Chondrocyte (in vitro differentiated cells): ENCODE results near the gene NTF3. TPM values are rescaled to one million over a fixed set of nuclear protein-coding genes. Genes with fewer than 3 reads are reported as not detected.

Source experiments
- DNase-seq: peaks from one replicate; pipeline ENCODE4 v3.0.0; 2021; ENCODE audit warnings: mixed read lengths, low spot score
- H3K27ac Mint-ChIP-seq: one replicate; pipeline ENCODE4 v1.8.0; 2021; ENCODE audit warnings: mild to moderate bottlenecking, moderate library complexity, mixed read lengths; ENCODE audit not compliant: unreplicated experiment
- H3K27me3 Mint-ChIP-seq: 2 replicates; pipeline ENCODE4 v1.8.0; 2021; ENCODE audit warnings: low read depth, mixed read lengths
- H3K36me3 Mint-ChIP-seq: 2 replicates; pipeline ENCODE4 v1.8.0; 2021; ENCODE audit warnings: low read depth, mixed read lengths
- H3K4me1 Mint-ChIP-seq: 2 replicates; pipeline ENCODE4 v1.8.0; 2021; ENCODE audit warnings: low read depth, mild to moderate bottlenecking, mixed read lengths
- H3K4me3 Mint-ChIP-seq: one replicate; pipeline ENCODE4 v1.8.0; 2021; ENCODE audit warnings: mild to moderate bottlenecking, moderate library complexity, mixed read lengths; ENCODE audit not compliant: unreplicated experiment
- H3K9me3 Mint-ChIP-seq: 2 replicates; pipeline ENCODE4 v1.8.0; 2021; ENCODE audit warnings: low read depth, mixed read lengths
- CTCF ChIP-seq: fragments of 200-600 bp; sonication (generic); IDR thresholded peaks from 2 replicates; pipeline ENCODE4 v1.5.0; 2021; ENCODE audit warnings: antibody characterized with exemption, mild to moderate bottlenecking, moderate library complexity
- total RNA-seq: library from RNA; stranded (reverse); gene quantifications from 3 replicates; pipeline ENCODE4 v1.2.1, GENCODE V29; 2021

Gene NTF3
- total RNA-seq, 1 donor from 2014 or later = 2.5 TPM

DNA sequence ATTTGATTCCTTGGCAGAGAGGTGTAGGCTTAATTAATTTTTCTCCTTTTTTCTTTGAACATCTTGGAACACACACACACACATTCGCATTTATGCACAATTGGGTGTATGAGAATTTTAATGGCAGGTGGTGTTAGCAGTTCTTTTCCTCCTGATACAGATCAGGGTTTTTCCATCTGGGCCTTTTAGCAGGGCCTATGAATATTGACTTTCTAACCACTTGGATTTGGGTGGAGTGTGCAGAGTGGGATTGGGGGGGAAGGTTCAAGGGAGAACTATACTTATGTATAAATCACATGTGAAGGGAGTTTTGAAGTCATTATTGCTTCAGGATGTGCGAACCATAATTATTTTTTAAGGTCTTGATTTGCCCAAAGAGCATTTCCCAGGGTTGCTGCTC is 28.9 kb downstream of the NTF3 start:
- no peak for TF ChIP-seq CTCF
- no peak for DNase-seq
- H3K9me3 Mint-ChIP-seq = no peaks in the 10 kb centered on the region
- H3K36me3 Mint-ChIP-seq = no peaks in the 10 kb centered on the region
- no peak overlapping the region for H3K4me3 Mint-ChIP-seq
- H3K27me3 Mint-ChIP-seq = no peaks in the 10 kb centered on the region
- peaks cover 19% of the 10 kb centered on the region for H3K4me1 Mint-ChIP-seq
- H3K27ac Mint-ChIP-seq = no peak overlapping the region

DNA sequence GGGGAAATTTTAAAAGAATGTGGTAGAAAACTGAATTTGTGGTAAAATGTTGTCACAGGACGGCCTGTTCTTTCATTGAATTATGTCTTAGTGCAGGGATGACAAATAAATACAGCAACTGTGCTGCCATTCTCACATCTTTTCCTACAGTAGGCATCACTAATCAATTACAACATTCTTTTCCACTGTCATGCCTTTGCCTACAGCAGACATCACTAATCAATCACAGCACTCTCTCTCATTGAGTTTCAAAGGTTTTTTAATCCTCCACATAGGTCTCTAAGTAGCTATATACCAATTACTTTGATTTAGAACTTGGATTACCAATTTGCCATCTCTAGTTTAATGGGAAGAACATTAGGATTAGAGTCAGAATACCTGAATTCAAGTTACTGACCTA is 30.1 kb downstream of the NTF3 start:
- peaks cover 25% of the 10 kb centered on the region for H3K4me1 Mint-ChIP-seq
- no peak for DNase-seq
- H3K4me3 Mint-ChIP-seq = no peak overlapping the region
- no peak overlapping the region for H3K27ac Mint-ChIP-seq
- no peaks in the 10 kb centered on the region for H3K36me3 Mint-ChIP-seq
- H3K9me3 Mint-ChIP-seq = no peaks in the 10 kb centered on the region
- no peaks in the 10 kb centered on the region for H3K27me3 Mint-ChIP-seq
- TF ChIP-seq CTCF = no peak

GRCh38 chr12:5464096-5464495 is 32.2 kb downstream of the NTF3 start:
- no peak for DNase-seq
- Mint-ChIP-seq H3K27me3 (no peaks in the 10 kb centered on the region), H3K36me3 (no peaks in the 10 kb centered on the region), H3K4me3 (no peak overlapping the region), H3K9me3 (no peaks in the 10 kb centered on the region), H3K27ac (no peak overlapping the region), H3K4me1 (peaks cover 14% of the 10 kb centered on the region)
- TF ChIP-seq CTCF = no peak

DNA sequence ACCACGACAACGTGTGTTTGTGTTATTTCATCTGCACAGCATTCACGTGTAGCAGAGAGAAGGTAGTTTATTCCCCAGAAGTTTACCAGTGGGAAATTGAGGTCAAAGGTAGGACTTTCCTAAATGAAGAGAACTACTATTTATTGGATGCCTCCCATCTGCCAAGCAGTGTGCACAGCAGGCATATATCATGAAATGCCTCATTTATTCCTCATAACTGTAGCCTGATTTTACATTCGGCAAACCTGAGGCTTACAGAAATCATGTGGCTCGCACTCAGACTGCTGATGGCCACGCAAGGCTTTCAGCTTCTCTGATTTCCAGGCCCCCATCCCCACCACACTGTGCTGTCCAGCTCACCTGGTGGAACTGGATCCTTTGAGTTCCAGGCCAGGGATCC is 33.5 kb downstream of the NTF3 start:
- no peak for TF ChIP-seq CTCF
- Mint-ChIP-seq H3K27me3 (no peaks in the 10 kb centered on the region), H3K4me1 (peaks cover 14% of the 10 kb centered on the region), H3K9me3 (no peaks in the 10 kb centered on the region), H3K36me3 (no peaks in the 10 kb centered on the region), H3K27ac (no peak overlapping the region), H3K4me3 (no peak overlapping the region)
- DNase-seq = no peak

- Mint-ChIP-seq H3K27ac (peak overlapping the region; percentile 55), H3K9me3 (no peaks in the 10 kb centered on the region), H3K36me3 (peaks cover 2% of the 10 kb centered on the region), H3K4me3 (no peak overlapping the region), H3K27me3 (peaks cover 5% of the 10 kb centered on the region), H3K4me1 (peaks cover 14% of the 10 kb centered on the region)
- no peak for DNase-seq
- TF ChIP-seq CTCF = no peak
Observed at GRCh38 chr12:5466521-5466960, 34.6 kb downstream of the NTF3 start.
